WTC11 (cell line): ENCODE measurements around the gene OR8S1. TPM values are rescaled to one million over a fixed set of nuclear protein-coding genes. Genes with fewer than 3 reads are reported as not detected.

Source experiments
- ATAC-seq: fragments of 200-7000 bp; cut with Tn5 transposase; 2 replicates; pipeline ENCODE4 v1.10.0; 2021; ENCODE audit warnings: mild to moderate bottlenecking, moderate library complexity
- CTCF ChIA-PET: fragments of 300-600 bp; sonication (Branson Sonifier 250); formaldehyde crosslinking; loops from one replicate; lab custom pipeline; 2021; ENCODE audit warnings: antibody characterized with exemption; lab: Charles Lee
- POLR2A ChIA-PET: fragments of 350-600 bp; sonication (Branson Sonifier 250); formaldehyde crosslinking; loops from one replicate; lab custom pipeline; 2021; ENCODE audit warnings: antibody characterized with exemption; lab: Charles Lee
- DNase-seq: peaks from one replicate; pipeline ENCODE4 v3.0.0; 2021; ENCODE audit warnings: low spot score
- H3K27ac Mint-ChIP-seq: 2 replicates; pipeline ENCODE4 v1.8.0; 2021; ENCODE audit warnings: mixed read lengths
- H3K27me3 Mint-ChIP-seq: 2 replicates; pipeline ENCODE4 v1.8.0; 2021; ENCODE audit warnings: low read depth, mild to moderate bottlenecking, moderate library complexity, mixed read lengths
- H3K36me3 Mint-ChIP-seq: 2 replicates; pipeline ENCODE4 v1.8.0; 2021; ENCODE audit warnings: mixed read lengths
- H3K4me1 Mint-ChIP-seq: 2 replicates; pipeline ENCODE4 v1.8.0; 2022; ENCODE audit warnings: mixed read lengths
- H3K4me3 Mint-ChIP-seq: 2 replicates; pipeline ENCODE4 v1.8.0; 2021; ENCODE audit warnings: mild to moderate bottlenecking, moderate library complexity, mixed read lengths
- H3K9me3 Mint-ChIP-seq: 2 replicates; pipeline ENCODE4 v1.8.0; 2021; ENCODE audit warnings: mixed read lengths
- CBFB ChIP-seq: sonication (generic); formaldehyde crosslinking; IDR thresholded peaks from 2 replicates; pipeline ENCODE4 v1.8.1; 2022; ENCODE audit warnings: mild to moderate bottlenecking, low read depth, missing genetic modification reagents
- CDX4 ChIP-seq: fragments of 250-450 bp; sonication (Bioruptor Pico); IDR thresholded peaks from 2 replicates; pipeline ENCODE4 v1.9.0; 2021; ENCODE audit warnings: moderate library complexity, mild to moderate bottlenecking, inconsistent platforms, borderline replicate concordance
- CREM ChIP-seq: sonication (generic); formaldehyde crosslinking; IDR thresholded peaks from 2 replicates; pipeline ENCODE4 v1.8.1; 2022; ENCODE audit warnings: mild to moderate bottlenecking, missing genetic modification reagents, moderate library complexity
- FOXK1 ChIP-seq: sonication (generic); formaldehyde crosslinking; IDR thresholded peaks from 2 replicates; pipeline ENCODE4 v1.8.0; 2022; ENCODE audit warnings: mild to moderate bottlenecking, moderate library complexity, missing genetic modification reagents
- FOXP1 ChIP-seq: sonication (generic); formaldehyde crosslinking; IDR thresholded peaks from 2 replicates; pipeline ENCODE4 v1.8.0; 2022; ENCODE audit warnings: missing genetic modification reagents, mild to moderate bottlenecking, moderate library complexity, borderline replicate concordance
- FOXP4 ChIP-seq: sonication (generic); formaldehyde crosslinking; IDR thresholded peaks from 2 replicates; pipeline ENCODE4 v1.8.0; 2022; ENCODE audit warnings: mild to moderate bottlenecking, missing genetic modification reagents
- GABPB1 ChIP-seq: sonication (generic); formaldehyde crosslinking; IDR thresholded peaks from 2 replicates; pipeline ENCODE4 v1.8.1; 2023; ENCODE audit warnings: mild to moderate bottlenecking, missing genetic modification reagents
- IRF2 ChIP-seq: sonication (generic); formaldehyde crosslinking; IDR thresholded peaks from 2 replicates; pipeline ENCODE4 v1.8.0; 2022; ENCODE audit warnings: low read depth, missing genetic modification reagents, borderline replicate concordance
- KAT7 ChIP-seq: sonication (generic); formaldehyde crosslinking; IDR thresholded peaks from 2 replicates; pipeline ENCODE4 v1.8.1; 2023; ENCODE audit warnings: missing genetic modification reagents, mild to moderate bottlenecking, borderline replicate concordance
- MYBL2 ChIP-seq: sonication (generic); formaldehyde crosslinking; IDR thresholded peaks from 2 replicates; pipeline ENCODE4 v1.8.1; 2023; ENCODE audit warnings: mild to moderate bottlenecking, moderate library complexity, missing genetic modification reagents
- NFATC4 ChIP-seq: fragments of 250-450 bp; sonication (Bioruptor Pico); IDR thresholded peaks from 2 replicates; pipeline ENCODE4 v1.9.0; 2021; ENCODE audit warnings: mild to moderate bottlenecking
- NFE2L1 ChIP-seq: sonication (generic); formaldehyde crosslinking; IDR thresholded peaks from 2 replicates; pipeline ENCODE4 v1.8.1; 2023; ENCODE audit warnings: missing genetic modification reagents
- NR2C2 ChIP-seq: sonication (generic); formaldehyde crosslinking; IDR thresholded peaks from 2 replicates; pipeline ENCODE4 v1.8.0; 2022; ENCODE audit warnings: mild to moderate bottlenecking, missing genetic modification reagents
- PREB ChIP-seq: sonication (generic); formaldehyde crosslinking; IDR thresholded peaks from 2 replicates; pipeline ENCODE4 v1.8.1; 2022; ENCODE audit warnings: mild to moderate bottlenecking, missing genetic modification reagents, moderate library complexity, borderline replicate concordance
- RELA ChIP-seq: sonication (generic); formaldehyde crosslinking; IDR thresholded peaks from 2 replicates; pipeline ENCODE4 v1.8.1; 2022; ENCODE audit warnings: missing genetic modification reagents, mild to moderate bottlenecking, borderline replicate concordance
- ZBTB43 ChIP-seq: sonication (generic); formaldehyde crosslinking; IDR thresholded peaks from 2 replicates; pipeline ENCODE4 v1.8.1; 2023; ENCODE audit warnings: mild to moderate bottlenecking, missing genetic modification reagents
- ZMAT4 ChIP-seq: fragments of 250-450 bp; sonication (Bioruptor Pico); IDR thresholded peaks from 2 replicates; pipeline ENCODE4 v1.9.0; 2021; ENCODE audit warnings: mild to moderate bottlenecking
- ZNF121 ChIP-seq: sonication (generic); formaldehyde crosslinking; IDR thresholded peaks from 2 replicates; pipeline ENCODE4 v1.8.0; 2023; ENCODE audit warnings: missing genetic modification reagents
- ZNF317 ChIP-seq: sonication (generic); formaldehyde crosslinking; IDR thresholded peaks from 2 replicates; pipeline ENCODE4 v1.8.1; 2023; ENCODE audit warnings: low read depth, mild to moderate bottlenecking, moderate library complexity, missing genetic modification reagents, borderline replicate concordance
- ZNF425 ChIP-seq: fragments of 250-450 bp; sonication (Bioruptor Pico); conservative IDR thresholded peaks from 2 replicates; pipeline ENCODE4 v1.9.0; 2021; ENCODE audit warnings: mild to moderate bottlenecking
- ZNF671 ChIP-seq: fragments of 250-450 bp; sonication (Bioruptor Pico); IDR thresholded peaks from 2 replicates; pipeline ENCODE4 v1.8.0; 2021; ENCODE audit warnings: mild to moderate bottlenecking
- ZSCAN18 ChIP-seq: fragments of 250-450 bp; sonication (Bioruptor Pico); IDR thresholded peaks from 2 replicates; pipeline ENCODE4 v2.1.2; 2022; ENCODE audit warnings: mild to moderate bottlenecking, moderate library complexity
- total RNA-seq: library from RNA; stranded (reverse); gene quantifications from 3 replicates; pipeline ENCODE4 v1.2.3, GENCODE V29; 2021

Gene OR8S1
- total RNA-seq, 1 experiment from 2014 or later = not detected

- TF ChIP-seq ZBTB43 (CRISPR knock-in tag) (no peak), MYBL2 (CRISPR knock-in tag) (no peak), CBFB (CRISPR knock-in tag) (no peak), NFATC4 (CRISPR knock-in tag) (no peak), GABPB1 (CRISPR knock-in tag) (no peak), RELA (CRISPR knock-in tag) (no peak), CREM (no peak), ZSCAN18 (CRISPR knock-in tag) (no peak), FOXK1 (CRISPR knock-in tag) (no peak), IRF2 (CRISPR knock-in tag) (no peak), CDX4 (no peak), NR2C2 (no peak)
- Mint-ChIP-seq H3K36me3 (no peaks in the 10 kb centered on the region), H3K4me1 (peaks cover 4% of the 10 kb centered on the region; the same call in 1 of the 2 replicates), H3K4me3 (no peak within 1 kb of the TSS), H3K27ac (no peak within 1 kb of the TSS), H3K9me3 (peaks cover 37% of the 10 kb centered on the region), H3K27me3 (peaks cover 26% of the 10 kb centered on the region)
- ATAC-seq = no peak
- POLR2A ChIA-PET = no interaction called here
- CTCF ChIA-PET = no interaction called here
- DNase-seq = no peak
Observed at GRCh38 chr12:48482198-48482597, 43.2 kb upstream of the OR8S1 start, which contains the start of gene C12orf54. TSS of gene C12orf54 (plus strand) at chr12:48482498. CDS start at chr12:48483297, 799 bp downstream.

- no peaks in the 10 kb centered on the region for H3K36me3 Mint-ChIP-seq
- H3K27me3 Mint-ChIP-seq = peaks cover 21% of the 10 kb centered on the region
- peaks cover 33% of the 10 kb centered on the region for H3K9me3 Mint-ChIP-seq
- no peak overlapping the region for H3K4me3 Mint-ChIP-seq
- no peak for DNase-seq
- POLR2A ChIA-PET = no interaction called here
- peaks cover 4% of the 10 kb centered on the region; the same call in 1 of the 2 replicates for H3K4me1 Mint-ChIP-seq
- H3K27ac Mint-ChIP-seq = no peak overlapping the region
- TF ChIP-seq KAT7 (CRISPR knock-in tag) (no peak), IRF2 (CRISPR knock-in tag) (no peak), PREB (CRISPR knock-in tag) (no peak), ZMAT4 (no peak), ZNF121 (CRISPR knock-in tag) (no peak)
- CTCF ChIA-PET = no interaction called here
- no peak for ATAC-seq
Observed at GRCh38 chr12:48482930-48483329, 42.5 kb upstream of the OR8S1 start.

- H3K27me3 Mint-ChIP-seq = peaks cover 24% of the 10 kb centered on the region
- TF ChIP-seq ZNF671 (CRISPR knock-in tag) = no peak
- no peak for TF ChIP-seq FOXP1 (CRISPR knock-in tag)
- no peak for TF ChIP-seq FOXP4 (CRISPR knock-in tag)
- TF ChIP-seq ZNF425 (CRISPR knock-in tag) = no peak
- no peak for TF ChIP-seq ZNF317
- TF ChIP-seq PREB (CRISPR knock-in tag) = no peak
- no peak for TF ChIP-seq NFE2L1 (CRISPR knock-in tag)
- no peak overlapping the region for H3K4me3 Mint-ChIP-seq
Observed at GRCh38 chr12:48486261-48486660, 39.2 kb upstream of the OR8S1 start.

More at GRCh38 chr12:48486261-48486660, 39.2 kb upstream of the OR8S1 start:
- Mint-ChIP-seq H3K36me3 (no peaks in the 10 kb centered on the region), H3K27ac (no peak overlapping the region), H3K4me1 (peaks cover 4% of the 10 kb centered on the region; the same call in 1 of the 2 replicates), H3K9me3 (peaks cover 16% of the 10 kb centered on the region)
- ATAC-seq = no peak
- DNase-seq = no peak
- CTCF ChIA-PET = no interaction called here
- POLR2A ChIA-PET = no interaction called here
